HEK293 (cell line): ENCODE data around the gene ITPA.
"Not testable (repeated sequence)": the region's sequence is repeated elsewhere in the genome, so short reads cannot be mapped to it uniquely, and the experiment has no call there.

ENCODE experiments used
- ZBTB48 ChIP-seq: fragments of 450-650 bp; formaldehyde crosslinking; IDR thresholded peaks from 2 replicates; pipeline ENCODE4 v1.5.1; 2016; ENCODE audit warnings: missing biosample characterization, missing genetic modification characterization
- ZNF133 ChIP-seq: fragments of 450-650 bp; formaldehyde crosslinking; IDR thresholded peaks from 2 replicates; pipeline ENCODE4 v1.5.1; 2016; ENCODE audit warnings: missing biosample characterization, missing genetic modification characterization
- ZNF530 ChIP-seq: fragments of 450-650 bp; formaldehyde crosslinking; IDR thresholded peaks from 2 replicates; pipeline ENCODE4 v1.5.1; 2016; ENCODE audit warnings: low read depth, missing biosample characterization, missing genetic modification characterization
- ZNF549 ChIP-seq: fragments of 450-650 bp; IDR thresholded peaks from 2 replicates; pipeline ENCODE4 v1.5.1; 2018; ENCODE audit warnings: missing biosample characterization, missing genetic modification characterization, mild to moderate bottlenecking, inconsistent platforms, moderate library complexity
- ZNF76 ChIP-seq: fragments of 450-650 bp; formaldehyde crosslinking; IDR thresholded peaks from 2 replicates; pipeline ENCODE4; 2016; ENCODE audit warnings: low read depth, missing biosample characterization, missing genetic modification characterization, borderline replicate concordance
- ZNF768 ChIP-seq: fragments of 450-650 bp; formaldehyde crosslinking; IDR thresholded peaks from 2 replicates; pipeline ENCODE4 v1.5.1; 2018; ENCODE audit warnings: missing biosample characterization, mild to moderate bottlenecking, missing genetic modification characterization
- ZNF792 ChIP-seq: fragments of 450-650 bp; formaldehyde crosslinking; IDR thresholded peaks from 2 replicates; pipeline ENCODE4 v1.5.1; 2016; ENCODE audit warnings: missing biosample characterization, missing genetic modification characterization
- TF ChIP-seq, protein P1 (sequence below): fragments of 450-650 bp; formaldehyde crosslinking; IDR thresholded peaks from 2 replicates; pipeline ENCODE4 v1.5.1; 2016; ENCODE audit warnings: missing biosample characterization, missing genetic modification characterization
- TF ChIP-seq, protein P2 (sequence below): fragments of 450-650 bp; formaldehyde crosslinking; IDR thresholded peaks from 2 replicates; pipeline ENCODE4 v1.5.1; 2016; ENCODE audit warnings: missing biosample characterization, missing genetic modification characterization
- TF ChIP-seq, protein P3 (sequence below): fragments of 450-650 bp; formaldehyde crosslinking; IDR thresholded peaks from 2 replicates; pipeline ENCODE4 v1.5.1; 2017; ENCODE audit warnings: missing biosample characterization, missing genetic modification characterization
- TF ChIP-seq, protein P4 (sequence below): fragments of 450-650 bp; IDR thresholded peaks from 2 replicates; pipeline ENCODE4 v1.5.1; 2018; ENCODE audit warnings: missing biosample characterization, missing genetic modification characterization
- TF ChIP-seq, protein P5 (sequence below): fragments of 450-650 bp; formaldehyde crosslinking; IDR thresholded peaks from 2 replicates; pipeline ENCODE4 v1.5.1; 2016; ENCODE audit warnings: missing biosample characterization, missing genetic modification characterization
- TF ChIP-seq, protein P6 (sequence below): fragments of 450-650 bp; IDR thresholded peaks from 2 replicates; pipeline ENCODE4 v1.5.1; 2018; ENCODE audit warnings: missing biosample characterization, mild to moderate bottlenecking, missing genetic modification characterization
- TF ChIP-seq, protein P7 (sequence below): fragments of 450-650 bp; formaldehyde crosslinking; IDR thresholded peaks from 2 replicates; pipeline ENCODE4 v1.5.1; 2016; ENCODE audit warnings: missing biosample characterization, missing genetic modification characterization

DNA sequence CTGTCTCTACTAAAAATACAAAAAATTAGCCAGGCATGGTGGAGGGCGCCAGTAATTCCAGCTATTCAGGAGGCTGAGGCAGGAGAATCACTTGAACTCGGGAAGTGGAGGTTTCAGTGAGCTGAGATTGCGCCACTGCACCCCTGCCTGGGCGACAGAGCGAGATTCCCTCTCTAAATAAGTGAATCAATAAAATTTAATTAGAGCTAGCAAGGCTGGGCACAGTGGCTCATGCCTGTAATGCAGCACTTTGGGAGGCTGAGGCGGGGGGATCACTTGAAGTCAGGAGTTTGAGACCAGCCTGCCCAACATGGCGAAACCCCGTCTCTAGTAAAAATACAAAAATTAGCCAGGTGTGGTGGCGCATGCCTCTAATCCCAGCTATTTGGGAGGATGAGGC lies 21.4 kb upstream of the ITPA start:
- TF ChIP-seq, protein P1, sequence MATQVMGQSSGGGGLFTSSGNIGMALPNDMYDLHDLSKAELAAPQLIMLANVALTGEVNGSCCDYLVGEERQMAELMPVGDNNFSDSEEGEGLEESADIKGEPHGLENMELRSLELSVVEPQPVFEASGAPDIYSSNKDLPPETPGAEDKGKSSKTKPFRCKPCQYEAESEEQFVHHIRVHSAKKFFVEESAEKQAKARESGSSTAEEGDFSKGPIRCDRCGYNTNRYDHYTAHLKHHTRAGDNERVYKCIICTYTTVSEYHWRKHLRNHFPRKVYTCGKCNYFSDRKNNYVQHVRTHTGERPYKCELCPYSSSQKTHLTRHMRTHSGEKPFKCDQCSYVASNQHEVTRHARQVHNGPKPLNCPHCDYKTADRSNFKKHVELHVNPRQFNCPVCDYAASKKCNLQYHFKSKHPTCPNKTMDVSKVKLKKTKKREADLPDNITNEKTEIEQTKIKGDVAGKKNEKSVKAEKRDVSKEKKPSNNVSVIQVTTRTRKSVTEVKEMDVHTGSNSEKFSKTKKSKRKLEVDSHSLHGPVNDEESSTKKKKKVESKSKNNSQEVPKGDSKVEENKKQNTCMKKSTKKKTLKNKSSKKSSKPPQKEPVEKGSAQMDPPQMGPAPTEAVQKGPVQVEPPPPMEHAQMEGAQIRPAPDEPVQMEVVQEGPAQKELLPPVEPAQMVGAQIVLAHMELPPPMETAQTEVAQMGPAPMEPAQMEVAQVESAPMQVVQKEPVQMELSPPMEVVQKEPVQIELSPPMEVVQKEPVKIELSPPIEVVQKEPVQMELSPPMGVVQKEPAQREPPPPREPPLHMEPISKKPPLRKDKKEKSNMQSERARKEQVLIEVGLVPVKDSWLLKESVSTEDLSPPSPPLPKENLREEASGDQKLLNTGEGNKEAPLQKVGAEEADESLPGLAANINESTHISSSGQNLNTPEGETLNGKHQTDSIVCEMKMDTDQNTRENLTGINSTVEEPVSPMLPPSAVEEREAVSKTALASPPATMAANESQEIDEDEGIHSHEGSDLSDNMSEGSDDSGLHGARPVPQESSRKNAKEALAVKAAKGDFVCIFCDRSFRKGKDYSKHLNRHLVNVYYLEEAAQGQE (tag by site-specific recombination): not testable (repeated sequence)
- TF ChIP-seq, protein P2, sequence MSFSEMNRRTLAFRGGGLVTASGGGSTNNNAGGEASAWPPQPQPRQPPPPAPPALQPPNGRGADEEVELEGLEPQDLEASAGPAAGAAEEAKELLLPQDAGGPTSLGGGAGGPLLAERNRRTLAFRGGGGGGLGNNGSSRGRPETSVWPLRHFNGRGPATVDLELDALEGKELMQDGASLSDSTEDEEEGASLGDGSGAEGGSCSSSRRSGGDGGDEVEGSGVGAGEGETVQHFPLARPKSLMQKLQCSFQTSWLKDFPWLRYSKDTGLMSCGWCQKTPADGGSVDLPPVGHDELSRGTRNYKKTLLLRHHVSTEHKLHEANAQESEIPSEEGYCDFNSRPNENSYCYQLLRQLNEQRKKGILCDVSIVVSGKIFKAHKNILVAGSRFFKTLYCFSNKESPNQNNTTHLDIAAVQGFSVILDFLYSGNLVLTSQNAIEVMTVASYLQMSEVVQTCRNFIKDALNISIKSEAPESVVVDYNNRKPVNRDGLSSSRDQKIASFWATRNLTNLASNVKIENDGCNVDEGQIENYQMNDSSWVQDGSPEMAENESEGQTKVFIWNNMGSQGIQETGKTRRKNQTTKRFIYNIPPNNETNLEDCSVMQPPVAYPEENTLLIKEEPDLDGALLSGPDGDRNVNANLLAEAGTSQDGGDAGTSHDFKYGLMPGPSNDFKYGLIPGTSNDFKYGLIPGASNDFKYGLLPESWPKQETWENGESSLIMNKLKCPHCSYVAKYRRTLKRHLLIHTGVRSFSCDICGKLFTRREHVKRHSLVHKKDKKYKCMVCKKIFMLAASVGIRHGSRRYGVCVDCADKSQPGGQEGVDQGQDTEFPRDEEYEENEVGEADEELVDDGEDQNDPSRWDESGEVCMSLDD: not testable (repeated sequence)
- TF ChIP-seq ZNF133 (tag by site-specific recombination); ZNF530; ZNF792; ZNF76 (tag by site-specific recombination); ZNF768; ZBTB48 (tag by site-specific recombination); ZNF549 (tag by site-specific recombination): not testable (repeated sequence)
- TF ChIP-seq, protein P3, sequence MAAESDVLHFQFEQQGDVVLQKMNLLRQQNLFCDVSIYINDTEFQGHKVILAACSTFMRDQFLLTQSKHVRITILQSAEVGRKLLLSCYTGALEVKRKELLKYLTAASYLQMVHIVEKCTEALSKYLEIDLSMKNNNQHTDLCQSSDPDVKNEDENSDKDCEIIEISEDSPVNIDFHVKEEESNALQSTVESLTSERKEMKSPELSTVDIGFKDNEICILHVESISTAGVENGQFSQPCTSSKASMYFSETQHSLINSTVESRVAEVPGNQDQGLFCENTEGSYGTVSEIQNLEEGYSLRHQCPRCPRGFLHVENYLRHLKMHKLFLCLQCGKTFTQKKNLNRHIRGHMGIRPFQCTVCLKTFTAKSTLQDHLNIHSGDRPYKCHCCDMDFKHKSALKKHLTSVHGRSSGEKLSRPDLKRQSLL (tag by site-specific recombination): not testable (repeated sequence)
- TF ChIP-seq, protein P4, sequence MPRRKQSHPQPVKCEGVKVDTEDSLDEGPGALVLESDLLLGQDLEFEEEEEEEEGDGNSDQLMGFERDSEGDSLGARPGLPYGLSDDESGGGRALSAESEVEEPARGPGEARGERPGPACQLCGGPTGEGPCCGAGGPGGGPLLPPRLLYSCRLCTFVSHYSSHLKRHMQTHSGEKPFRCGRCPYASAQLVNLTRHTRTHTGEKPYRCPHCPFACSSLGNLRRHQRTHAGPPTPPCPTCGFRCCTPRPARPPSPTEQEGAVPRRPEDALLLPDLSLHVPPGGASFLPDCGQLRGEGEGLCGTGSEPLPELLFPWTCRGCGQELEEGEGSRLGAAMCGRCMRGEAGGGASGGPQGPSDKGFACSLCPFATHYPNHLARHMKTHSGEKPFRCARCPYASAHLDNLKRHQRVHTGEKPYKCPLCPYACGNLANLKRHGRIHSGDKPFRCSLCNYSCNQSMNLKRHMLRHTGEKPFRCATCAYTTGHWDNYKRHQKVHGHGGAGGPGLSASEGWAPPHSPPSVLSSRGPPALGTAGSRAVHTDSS (tag by site-specific recombination): not testable (repeated sequence)
- TF ChIP-seq, protein P5, sequence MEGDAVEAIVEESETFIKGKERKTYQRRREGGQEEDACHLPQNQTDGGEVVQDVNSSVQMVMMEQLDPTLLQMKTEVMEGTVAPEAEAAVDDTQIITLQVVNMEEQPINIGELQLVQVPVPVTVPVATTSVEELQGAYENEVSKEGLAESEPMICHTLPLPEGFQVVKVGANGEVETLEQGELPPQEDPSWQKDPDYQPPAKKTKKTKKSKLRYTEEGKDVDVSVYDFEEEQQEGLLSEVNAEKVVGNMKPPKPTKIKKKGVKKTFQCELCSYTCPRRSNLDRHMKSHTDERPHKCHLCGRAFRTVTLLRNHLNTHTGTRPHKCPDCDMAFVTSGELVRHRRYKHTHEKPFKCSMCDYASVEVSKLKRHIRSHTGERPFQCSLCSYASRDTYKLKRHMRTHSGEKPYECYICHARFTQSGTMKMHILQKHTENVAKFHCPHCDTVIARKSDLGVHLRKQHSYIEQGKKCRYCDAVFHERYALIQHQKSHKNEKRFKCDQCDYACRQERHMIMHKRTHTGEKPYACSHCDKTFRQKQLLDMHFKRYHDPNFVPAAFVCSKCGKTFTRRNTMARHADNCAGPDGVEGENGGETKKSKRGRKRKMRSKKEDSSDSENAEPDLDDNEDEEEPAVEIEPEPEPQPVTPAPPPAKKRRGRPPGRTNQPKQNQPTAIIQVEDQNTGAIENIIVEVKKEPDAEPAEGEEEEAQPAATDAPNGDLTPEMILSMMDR: not testable (repeated sequence)
- TF ChIP-seq, protein P6, sequence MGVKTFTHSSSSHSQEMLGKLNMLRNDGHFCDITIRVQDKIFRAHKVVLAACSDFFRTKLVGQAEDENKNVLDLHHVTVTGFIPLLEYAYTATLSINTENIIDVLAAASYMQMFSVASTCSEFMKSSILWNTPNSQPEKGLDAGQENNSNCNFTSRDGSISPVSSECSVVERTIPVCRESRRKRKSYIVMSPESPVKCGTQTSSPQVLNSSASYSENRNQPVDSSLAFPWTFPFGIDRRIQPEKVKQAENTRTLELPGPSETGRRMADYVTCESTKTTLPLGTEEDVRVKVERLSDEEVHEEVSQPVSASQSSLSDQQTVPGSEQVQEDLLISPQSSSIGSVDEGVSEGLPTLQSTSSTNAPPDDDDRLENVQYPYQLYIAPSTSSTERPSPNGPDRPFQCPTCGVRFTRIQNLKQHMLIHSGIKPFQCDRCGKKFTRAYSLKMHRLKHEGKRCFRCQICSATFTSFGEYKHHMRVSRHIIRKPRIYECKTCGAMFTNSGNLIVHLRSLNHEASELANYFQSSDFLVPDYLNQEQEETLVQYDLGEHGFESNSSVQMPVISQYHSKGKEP (tag by site-specific recombination): not testable (repeated sequence)
- TF ChIP-seq, protein P7, sequence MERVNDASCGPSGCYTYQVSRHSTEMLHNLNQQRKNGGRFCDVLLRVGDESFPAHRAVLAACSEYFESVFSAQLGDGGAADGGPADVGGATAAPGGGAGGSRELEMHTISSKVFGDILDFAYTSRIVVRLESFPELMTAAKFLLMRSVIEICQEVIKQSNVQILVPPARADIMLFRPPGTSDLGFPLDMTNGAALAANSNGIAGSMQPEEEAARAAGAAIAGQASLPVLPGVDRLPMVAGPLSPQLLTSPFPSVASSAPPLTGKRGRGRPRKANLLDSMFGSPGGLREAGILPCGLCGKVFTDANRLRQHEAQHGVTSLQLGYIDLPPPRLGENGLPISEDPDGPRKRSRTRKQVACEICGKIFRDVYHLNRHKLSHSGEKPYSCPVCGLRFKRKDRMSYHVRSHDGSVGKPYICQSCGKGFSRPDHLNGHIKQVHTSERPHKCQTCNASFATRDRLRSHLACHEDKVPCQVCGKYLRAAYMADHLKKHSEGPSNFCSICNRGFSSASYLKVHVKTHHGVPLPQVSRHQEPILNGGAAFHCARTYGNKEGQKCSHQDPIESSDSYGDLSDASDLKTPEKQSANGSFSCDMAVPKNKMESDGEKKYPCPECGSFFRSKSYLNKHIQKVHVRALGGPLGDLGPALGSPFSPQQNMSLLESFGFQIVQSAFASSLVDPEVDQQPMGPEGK (tag by site-specific recombination): not testable (repeated sequence)
